SU-DHL-6 (cell line): ENCODE measurements around the gene STPG3.

Experiments used
- CTCF ChIP-seq: fragments of 200-600 bp; sonication (generic); IDR thresholded peaks from one replicate; pipeline ENCODE4 v1.5.1; 2017; ENCODE audit warnings: antibody characterized with exemption, mild to moderate bottlenecking, low read length, moderate library complexity; ENCODE audit not compliant: insufficient read depth, poor library complexity, severe bottlenecking
- EZH2phosphoT487 ChIP-seq: fragments of 200-600 bp; sonication (generic), shearing (Covaris generic); conservative IDR thresholded peaks from 2 replicates; pipeline ENCODE4 v1.6.1; 2018; ENCODE audit warnings: mild to moderate bottlenecking, antibody characterized with exemption, low read length, moderate library complexity, mixed read lengths

- TF ChIP-seq CTCF = no peak
- TF ChIP-seq EZH2phosphoT487 = no peak
Observed at GRCh38 chr9:137299938-137300337, 48.9 kb downstream of the STPG3 start.
